Esophagus (tissue), 2 donors: Measurements from ENCODE around the gene ORM1. TPM values are rescaled to one million over a fixed set of nuclear protein-coding genes. Genes with fewer than 3 reads are reported as not detected.
A peak's percentile ranks its signal among the peaks of the same experiment; 100 is the strongest.

Experiments
- H3K27ac ChIP-seq, 2 donors: one replicate each; pipeline ENCODE4 v1.5.1; 2013; ENCODE audit warnings: low read depth in 2 of 2, mild to moderate bottlenecking in 2 of 2, inconsistent platforms in 1 of 2, low read length in 1 of 2, moderate library complexity in 1 of 2
- H3K27me3 ChIP-seq, 2 donors: one replicate each; pipeline ENCODE4 v1.6.1; 2013; ENCODE audit warnings: low read length in 2 of 2, control low read depth in 1 of 2, mild to moderate bottlenecking in 1 of 2; ENCODE audit not compliant: insufficient read depth in 2 of 2, control insufficient read depth in 1 of 2
- H3K36me3 ChIP-seq, 2 donors: one replicate each; pipeline ENCODE4 v1.6.1; 2013; ENCODE audit warnings: low read length in 1 of 2; ENCODE audit not compliant: control insufficient read depth in 2 of 2, insufficient read depth in 2 of 2
- H3K4me1 ChIP-seq, 2 donors: one replicate each; pipeline ENCODE4 v1.6.1; 2013; ENCODE audit warnings: low read length in 1 of 2; ENCODE audit not compliant: control insufficient read depth in 2 of 2, insufficient read depth in 2 of 2
- H3K4me3 ChIP-seq, 2 donors: one replicate each; pipeline ENCODE4 v1.5.1; 2013; ENCODE audit warnings: low read length in 2 of 2, mild to moderate bottlenecking in 2 of 2, low read depth in 1 of 2, moderate library complexity in 1 of 2
- H3K9me3 ChIP-seq, 2 donors: one replicate each; pipeline ENCODE4 v1.6.1; 2013; ENCODE audit warnings: mild to moderate bottlenecking in 2 of 2, low read depth in 1 of 2, low read length in 1 of 2, moderate library complexity in 1 of 2; ENCODE audit not compliant: control insufficient read depth in 2 of 2, insufficient read depth in 1 of 2
- WGBS, 2 donors: extraction: QIAGEN DNeasy Blood & Tissue Kit; methylation state at CpG; one replicate each; pipeline ENCODE4 v1.1.7; 2013; 5-methylcytosine and 5-hydroxymethylcytosine counted together
- polyA plus RNA-seq, 2 donors: library from polyadenylated mRNA; stranded (reverse); fragments of 200-250 nt; gene quantifications; one replicate each; pipeline ENCODE4 v1.2.3, GENCODE V29; 2013
- donor health status: healthy with polysubstance abuse.
- donor health status: Bipolar disorder and iron deficiency.

Gene ORM1
- polyA plus RNA-seq, 2 donors: 0.11 TPM; not detected in 1

GRCh38 chr9:114367772-114368569 lies 45.1 kb downstream of the ORM1 start:
- peaks cover 7 to 11% of the 10 kb centered on the region in 2 donors for H3K36me3 ChIP-seq
- no peak overlapping the region for H3K4me3 ChIP-seq
- H3K27me3 ChIP-seq: no peaks in the 10 kb centered on the region
- 89 to 92% methylated on average over 14 of the region's 14 CpGs for WGBS, 2 donors
- H3K9me3 ChIP-seq: no peaks in the 10 kb centered on the region
- H3K27ac ChIP-seq: peak overlapping the region in 1 of 2 donors; percentile 58
- peaks cover 0 to 14% of the 10 kb centered on the region in 2 donors for H3K4me1 ChIP-seq

- 93 to 94% methylated on average over 9 of the region's 9 CpGs for WGBS, 2 donors
These were observed 46.6 kb downstream of the ORM1 start for GRCh38 chr9:114369216-114370130.

GRCh38 chr9:114370251-114370967 lies 47.5 kb downstream of the ORM1 start:
- no peaks in the 10 kb centered on the region for H3K27me3 ChIP-seq
- peaks cover 7 to 12% of the 10 kb centered on the region in 2 donors for H3K36me3 ChIP-seq
- no peaks in the 10 kb centered on the region for H3K9me3 ChIP-seq
- 74 to 84% methylated on average over 6 of the region's 6 CpGs for WGBS, 2 donors
- no peak overlapping the region for H3K4me3 ChIP-seq
- H3K4me1 ChIP-seq: peaks cover 0 to 12% of the 10 kb centered on the region in 2 donors
- H3K27ac ChIP-seq: no peak overlapping the region

More at GRCh38 chr9:114369216-114370130, 46.6 kb downstream of the ORM1 start:
- H3K27me3 ChIP-seq: no peaks in the 10 kb centered on the region
- H3K4me3 ChIP-seq: no peak overlapping the region
- H3K9me3 ChIP-seq: no peaks in the 10 kb centered on the region
- peak overlapping the region in 1 of 2 donors; percentile 42 for H3K27ac ChIP-seq
- H3K36me3 ChIP-seq: peaks cover 7 to 12% of the 10 kb centered on the region in 2 donors
- H3K4me1 ChIP-seq: peaks cover 0 to 13% of the 10 kb centered on the region in 2 donors

- Histone ChIP-seq H3K36me3 (peaks cover 7 to 12% of the 10 kb centered on the region in 2 donors), H3K4me1 (peaks cover 0 to 12% of the 10 kb centered on the region in 2 donors), H3K9me3 (no peaks in the 10 kb centered on the region), H3K27ac (no peak overlapping the region), H3K27me3 (no peaks in the 10 kb centered on the region), H3K4me3 (no peak overlapping the region)
- WGBS, 2 donors: 73 to 82% methylated on average over 4 of the region's 4 CpGs
These were observed 48.0 kb downstream of the ORM1 start for GRCh38 chr9:114370968-114371320.

GRCh38 chr9:114371343-114371944 lies 48.5 kb downstream of the ORM1 start:
- Histone ChIP-seq H3K4me1 (peaks cover 0 to 12% of the 10 kb centered on the region in 2 donors), H3K27ac (peak overlapping the region in 1 of 2 donors; percentile 15)
- WGBS, 2 donors: 68 to 81% methylated on average over 7 of the region's 7 CpGs

GRCh38 chr9:114371973-114372917 lies 49.3 kb downstream of the ORM1 start:
- no peak overlapping the region for H3K4me3 ChIP-seq
- H3K27me3 ChIP-seq: no peaks in the 10 kb centered on the region
- 51 to 54% methylated on average over 14 of the region's 14 CpGs for WGBS, 2 donors

More at GRCh38 chr9:114371343-114371944, 48.5 kb downstream of the ORM1 start:
- Histone ChIP-seq H3K4me3 (no peak overlapping the region), H3K36me3 (peaks cover 7 to 15% of the 10 kb centered on the region in 2 donors), H3K9me3 (no peaks in the 10 kb centered on the region), H3K27me3 (no peaks in the 10 kb centered on the region)

GRCh38 chr9:114372921-114373448 lies 50.1 kb downstream of the ORM1 start:
- Histone ChIP-seq H3K4me3 (no peak overlapping the region), H3K4me1 (peaks cover 0 to 9% of the 10 kb centered on the region in 2 donors), H3K36me3 (peaks cover 11 to 23% of the 10 kb centered on the region in 2 donors), H3K9me3 (no peaks in the 10 kb centered on the region), H3K27me3 (no peaks in the 10 kb centered on the region), H3K27ac (peak overlapping the region; percentile 48 to 53)
- WGBS, 2 donors: 60 to 62% methylated on average over 8 to 9 of the region's 9 CpGs

More at GRCh38 chr9:114371973-114372917, 49.3 kb downstream of the ORM1 start:
- peak overlapping the region; percentile 48 to 53 for H3K27ac ChIP-seq
- peaks cover 0 to 12% of the 10 kb centered on the region in 2 donors for H3K4me1 ChIP-seq
- H3K9me3 ChIP-seq: no peaks in the 10 kb centered on the region
- peaks cover 9 to 23% of the 10 kb centered on the region in 2 donors for H3K36me3 ChIP-seq
